ENCODE measurements around the gene TBXAS1. TPM values are rescaled to one million over a fixed set of nuclear protein-coding genes. Genes with fewer than 3 reads are reported as not detected.

TBXAS1 gene
- total and polyA plus RNA-seq, 2 donors (not counting 3 experiments of a cell fraction or from before 2014, with no cell fraction given): 2.1 to 4.3 TPM

DNA sequence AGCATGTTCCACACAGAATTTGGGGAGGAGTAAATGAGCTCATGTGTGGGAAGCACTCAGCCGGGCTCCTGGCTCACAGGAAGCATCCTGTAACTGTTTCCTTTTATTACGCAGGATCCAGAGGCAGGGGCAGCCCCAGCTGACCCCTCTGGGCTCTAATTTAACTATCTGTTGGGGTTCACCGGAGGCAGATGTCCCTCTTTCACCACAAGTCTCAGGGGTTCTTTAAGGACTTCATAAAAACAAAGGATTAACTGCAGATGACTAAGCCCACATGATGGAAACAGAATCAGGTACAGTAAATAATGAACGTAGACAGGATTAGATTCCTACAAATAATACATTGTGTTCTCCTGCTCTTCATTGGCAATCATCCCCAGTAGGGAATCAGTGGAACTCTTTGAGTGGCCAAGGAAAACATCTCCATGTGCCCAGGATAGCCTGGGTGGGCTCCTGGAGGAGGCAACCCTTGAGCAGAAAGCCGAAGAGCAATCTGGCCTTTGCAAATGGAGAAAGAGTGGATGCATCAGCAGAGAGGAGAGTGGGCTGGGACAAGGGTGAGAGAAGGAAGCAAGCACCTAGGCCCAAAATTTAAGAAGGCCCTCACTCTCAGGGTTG is 24.6 kb downstream of the TBXAS1 start:
- H3K9me1 ChIP-seq (replicated peaks; ENCODE audit: control insufficient read depth, extremely low read depth, insufficient read depth, low read length): no peaks in the 10 kb centered on the region
- no peak overlapping the region for H3K4me2 ChIP-seq (ENCODE audit: insufficient read depth, low read length)
- H3K4me3 ChIP-seq (replicated peaks in 1 of 3; ENCODE audit: insufficient read depth in 1 of 3, low read depth in 1 of 3, low read length in 3 of 3): no peak overlapping the region
- no peaks in the 10 kb centered on the region for H3K36me3 ChIP-seq (ENCODE audit: control insufficient read depth in 2 of 2, extremely low read depth in 1 of 2, insufficient read depth in 2 of 2, low read length in 2 of 2)
- no peak overlapping the region for H3K27ac ChIP-seq (ENCODE audit: insufficient read depth, low read depth, low read length)
- H4K20me1 ChIP-seq (replicated peaks; ENCODE audit: control insufficient read depth, extremely low read depth, insufficient read depth, low read length): no peaks in the 10 kb centered on the region
- no peak for DNase-seq (ENCODE audit: low read depth, low spot score)
- no peaks in the 10 kb centered on the region for H3K27me3 ChIP-seq (ENCODE audit: control insufficient read depth in 2 of 2, insufficient read depth in 2 of 2, low read length in 2 of 2)
- intact Hi-C loops (cut with micrococcal nuclease) (no loop called here), dilution Hi-C loops (cut with MboI; ENCODE audit: extremely low pct_ligation_motif_present, low sequenced_read_pairs) (no loop called here)
- POLR2A ChIA-PET: no interaction called here
- no peaks in the 10 kb centered on the region for H3K79me2 ChIP-seq (ENCODE audit: control insufficient read depth, insufficient read depth, low read length)
- CTCF ChIA-PET: no interaction called here
- no peaks in the 10 kb centered on the region for H3K4me1 ChIP-seq (ENCODE audit: control insufficient read depth, extremely low read depth, insufficient read depth, low read length)
- H3K9ac ChIP-seq (replicated peaks; ENCODE audit: extremely low read depth, insufficient read depth, low read length): no peak overlapping the region
- TF ChIP-seq EZH2 (IDR thresholded peaks at IDR 0.05; ENCODE audit: borderline replicate concordance, low read depth, low read length, severe bottlenecking): no peak
- H2AFZ ChIP-seq (ENCODE audit: low read depth, low read length): no peak overlapping the region
- no peak for FAIRE-seq
- H3K9me3 ChIP-seq (replicated peaks; ENCODE audit: control insufficient read depth, insufficient read depth, low read length): no peaks in the 10 kb centered on the region
- BruUV-seq (replicated peaks): no TSS peak

DNA sequence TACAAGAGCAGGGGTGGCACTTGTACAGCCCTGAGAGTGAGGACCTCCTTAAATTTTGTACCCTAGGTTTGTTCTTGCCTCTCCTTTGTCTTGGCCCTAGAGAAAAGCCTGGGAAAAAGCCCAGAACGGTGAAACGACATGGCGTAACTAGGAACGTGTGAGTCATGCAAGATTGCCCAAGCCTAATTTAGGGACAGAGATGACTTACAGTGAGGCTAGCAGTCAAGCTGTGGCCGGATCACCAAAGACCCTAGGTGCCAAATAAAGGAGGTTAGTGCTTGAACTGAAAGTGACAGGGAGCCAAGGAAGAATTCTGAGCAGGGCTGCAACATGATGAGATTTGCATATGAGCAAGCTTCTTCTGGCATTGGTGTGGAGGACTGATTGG is 25.1 kb downstream of the TBXAS1 start:
- CTCF ChIA-PET: no interaction called here
- DNase-seq (ENCODE audit: low read depth, low spot score): no peak

More for the DNA sequence above, 25.1 kb downstream of the TBXAS1 start:
- H4K20me1 ChIP-seq (replicated peaks; ENCODE audit: control insufficient read depth, extremely low read depth, insufficient read depth, low read length): no peaks in the 10 kb centered on the region
- H3K79me2 ChIP-seq (ENCODE audit: control insufficient read depth, insufficient read depth, low read length): no peaks in the 10 kb centered on the region
- no TSS peak for BruUV-seq (replicated peaks)
- intact Hi-C loops (cut with micrococcal nuclease) (no loop called here), dilution Hi-C loops (cut with MboI; ENCODE audit: extremely low pct_ligation_motif_present, low sequenced_read_pairs) (no loop called here)
- POLR2A ChIA-PET: no interaction called here
- H3K9ac ChIP-seq (replicated peaks; ENCODE audit: extremely low read depth, insufficient read depth, low read length): no peak overlapping the region
- no peak for FAIRE-seq
- H3K36me3 ChIP-seq (ENCODE audit: control insufficient read depth in 2 of 2, extremely low read depth in 1 of 2, insufficient read depth in 2 of 2, low read length in 2 of 2): no peaks in the 10 kb centered on the region
- H3K4me1 ChIP-seq (ENCODE audit: control insufficient read depth, extremely low read depth, insufficient read depth, low read length): no peaks in the 10 kb centered on the region
- no peak overlapping the region for H3K4me3 ChIP-seq (replicated peaks in 1 of 3; ENCODE audit: insufficient read depth in 1 of 3, low read depth in 1 of 3, low read length in 3 of 3)
- H3K27ac ChIP-seq (ENCODE audit: insufficient read depth, low read depth, low read length): no peak overlapping the region
- H3K27me3 ChIP-seq (ENCODE audit: control insufficient read depth in 2 of 2, insufficient read depth in 2 of 2, low read length in 2 of 2): no peaks in the 10 kb centered on the region
- no peaks in the 10 kb centered on the region for H3K9me3 ChIP-seq (replicated peaks; ENCODE audit: control insufficient read depth, insufficient read depth, low read length)
- TF ChIP-seq EZH2 (IDR thresholded peaks at IDR 0.05; ENCODE audit: borderline replicate concordance, low read depth, low read length, severe bottlenecking) (no peak), MYC (IDR thresholded peaks at IDR 0.05; ENCODE audit: low read depth, low read length) (no peak), POLR2A (IDR thresholded peaks at IDR 0.05; ENCODE audit: low read depth, low read length) (no peak), GATA2 (IDR thresholded peaks at IDR 0.05; ENCODE audit: insufficient read depth, insufficient read length, low read depth, low read length) (no peak)
- TF ChIP-seq, protein P1, sequence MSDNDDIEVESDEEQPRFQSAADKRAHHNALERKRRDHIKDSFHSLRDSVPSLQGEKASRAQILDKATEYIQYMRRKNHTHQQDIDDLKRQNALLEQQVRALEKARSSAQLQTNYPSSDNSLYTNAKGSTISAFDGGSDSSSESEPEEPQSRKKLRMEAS (IDR thresholded peaks at IDR 0.05; ENCODE audit: insufficient read depth, insufficient read length): no peak
- no peak overlapping the region for H2AFZ ChIP-seq (ENCODE audit: low read depth, low read length)
- H3K9me1 ChIP-seq (replicated peaks; ENCODE audit: control insufficient read depth, extremely low read depth, insufficient read depth, low read length): no peaks in the 10 kb centered on the region
- no peak overlapping the region for H3K4me2 ChIP-seq (ENCODE audit: insufficient read depth, low read length)
